ENCODE results near the gene BLNK.

- no peak for TF ChIP-seq CTCF (IDR thresholded peaks at IDR 0.05; ENCODE audit: insufficient read depth, low read depth, low read length)
- no peak for TF ChIP-seq EZH2 (IDR thresholded peaks at IDR 0.05; ENCODE audit: insufficient read depth, low read length)
Measured at GRCh38 chr10:96170230-96170629, 101.1 kb downstream of the BLNK start.

Data from astrocyte (in vitro differentiated cells and primary cell).